Kidney epithelial cell (primary cell): ENCODE data around the gene DMPK. TPM values are rescaled to one million over a fixed set of nuclear protein-coding genes. Genes with fewer than 3 reads are reported as not detected.
"Not testable (repeated sequence)": the region's sequence is repeated elsewhere in the genome, so short reads cannot be mapped to it uniquely, and the experiment has no call there.

ENCODE experiments used
- DNase-seq: peaks from one replicate; pipeline ENCODE4 v3.0.0-alpha.2; 2010; ENCODE audit warnings: low read depth
- H3K27me3 ChIP-seq: 2 replicates; pipeline ENCODE4 v1.6.0; 2011; ENCODE audit warnings: low read length; ENCODE audit not compliant: control insufficient read depth, insufficient read depth
- H3K36me3 ChIP-seq: 2 replicates; pipeline ENCODE4 v1.5.1; 2011; ENCODE audit warnings: low read length; ENCODE audit not compliant: control insufficient read depth, insufficient read depth
- H3K4me3 ChIP-seq: 2 replicates; pipeline ENCODE4 v1.5.1; 2011; ENCODE audit warnings: low read depth, mild to moderate bottlenecking, control low read depth, low read length
- CTCF ChIP-seq: IDR thresholded peaks from 2 replicates; pipeline ENCODE4 v1.5.1; 2011; ENCODE audit warnings: mild to moderate bottlenecking, moderate library complexity, low read length, control low read depth, inconsistent platforms; ENCODE audit not compliant: insufficient read depth, poor library complexity, severe bottlenecking
- total RNA-seq: library from RNA; depleted of rRNA; stranded (reverse); fragments of >200 nt; gene quantifications from 2 replicates; pipeline ENCODE4 v1.2.3, GENCODE V29; 2015

DMPK gene
- total RNA-seq, 1 donor from 2014 or later, result 17.7 TPM

- Histone ChIP-seq H3K4me3 (peak overlapping the region; percentile 92), H3K36me3 (no peaks in the 10 kb centered on the region), H3K27me3 (no peaks in the 10 kb centered on the region)
- no peak for TF ChIP-seq CTCF
- DNase-seq, result no peak
Measured at GRCh38 chr19:45729800-45730290, 52.4 kb downstream of the DMPK start.

DNA sequence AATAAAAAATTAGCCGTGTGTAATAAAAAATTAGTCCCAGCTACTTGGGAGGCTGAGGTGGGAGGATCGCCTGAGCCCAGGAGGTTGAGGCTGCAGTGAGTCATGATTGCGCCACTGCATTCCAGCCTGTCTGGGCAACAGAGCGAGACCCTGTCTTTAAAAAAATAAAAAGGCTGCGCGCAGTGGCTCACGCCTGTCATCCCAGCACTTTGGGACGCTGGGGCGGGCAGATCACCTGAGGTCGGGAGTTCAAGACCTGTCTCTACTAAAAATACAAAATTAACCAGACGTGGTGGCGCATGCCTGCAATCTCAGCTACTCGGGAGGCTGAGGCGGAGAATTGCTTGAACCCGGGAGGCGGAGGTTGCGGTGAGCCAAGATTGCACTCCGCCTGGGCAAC, 53.6 kb downstream of the DMPK start:
- DNase-seq, H3K27me3 ChIP-seq, H3K4me3 ChIP-seq, H3K36me3 ChIP-seq: not testable (repeated sequence)

DNA sequence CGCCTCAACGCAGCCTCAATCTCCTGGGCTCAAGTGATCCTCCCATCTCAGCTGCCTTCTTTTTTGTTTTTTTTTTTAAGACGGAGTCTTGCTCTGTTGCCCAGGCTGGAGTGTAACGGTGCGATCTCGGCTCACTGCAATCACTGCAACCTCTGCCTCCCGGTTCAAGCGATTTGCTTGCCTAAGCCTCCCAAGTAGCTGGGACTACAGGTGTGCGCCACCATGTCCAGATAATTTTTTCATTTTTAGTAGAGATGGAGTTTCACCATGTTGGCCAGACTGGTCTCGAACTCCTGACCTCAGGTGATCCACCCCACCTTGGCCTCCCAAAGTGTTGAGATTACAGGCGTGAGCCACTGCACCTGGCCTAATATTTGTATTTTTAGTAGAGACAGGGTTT, 62.2 kb downstream of the DMPK start:
- not testable (repeated sequence) for H3K27me3 ChIP-seq, H3K4me3 ChIP-seq, H3K36me3 ChIP-seq, DNase-seq

Other genes with a start within 250 kb of the DMPK start
- gene OPA3, start 197.7 kb downstream of the DMPK start, total RNA-seq, result 12.3 and 15.5 TPM in 2 replicates
- 0.07 TPM in 1 of 2 replicates, not detected in the other for gene GPR4, start 180.3 kb downstream of the DMPK start, total RNA-seq
- gene EML2, start 143.1 kb downstream of the DMPK start, total RNA-seq, result 30.7 and 33.6 TPM in 2 replicates
- gene GIPR, start 114.3 kb downstream of the DMPK start, total RNA-seq, result 0.46 TPM in 1 of 2 replicates, not detected in the other
- gene SNRPD2, start 90.5 kb downstream of the DMPK start, total RNA-seq, result 177 and 219 TPM in 2 replicates
- 15.6 and 26.2 TPM in 2 replicates for gene QPCTL, start 89.8 kb downstream of the DMPK start, total RNA-seq
- 13.0 and 15.8 TPM in 2 replicates for gene FBXO46, start 51.6 kb downstream of the DMPK start, total RNA-seq
- not detected in 2 replicates for gene MEIOSIN, start 49.1 kb downstream of the DMPK start, total RNA-seq
- gene SIX5, start 13.2 kb downstream of the DMPK start, total RNA-seq, result 11.7 and 16.9 TPM in 2 replicates
- gene DMWD, start 10.4 kb upstream of the DMPK start, total RNA-seq, result 29.9 and 35.8 TPM in 2 replicates
- gene RSPH6A, start 32.8 kb upstream of the DMPK start, total RNA-seq, result not detected in 2 replicates
- gene SYMPK, start 80.7 kb upstream of the DMPK start, total RNA-seq, result 32.2 and 52.0 TPM in 2 replicates
- gene FOXA3, start 81.8 kb upstream of the DMPK start, total RNA-seq, result 0.14 and 0.50 TPM in 2 replicates
- gene IRF2BP1, start 103.7 kb upstream of the DMPK start, total RNA-seq, result 32.9 and 36.4 TPM in 2 replicates
- 3.0 and 8.0 TPM in 2 replicates for gene MYPOP, start 120.1 kb upstream of the DMPK start, total RNA-seq
- not detected in 2 replicates for gene NANOS2, start 132.3 kb upstream of the DMPK start, total RNA-seq
- gene NOVA2, start 191.4 kb upstream of the DMPK start, total RNA-seq, result under 0.01 TPM in 1 of 2 replicates, not detected in the other
- 7.1 and 9.7 TPM in 2 replicates for gene CCDC61, start 213.0 kb upstream of the DMPK start, total RNA-seq
- not detected in 2 replicates for gene PGLYRP1, start 240.6 kb upstream of the DMPK start, total RNA-seq